HCT116 (cell line): Measurements from ENCODE around the gene TASP1.

Experiments
- ATF3 ChIP-seq: IDR thresholded peaks from 2 replicates; pipeline ENCODE4 v1.6.1; 2012
- CTCF ChIP-seq, 3 experiments: fragments of 200-600 bp in 1 of 3; sonication (generic) in 1 of 3; IDR thresholded peaks in 2 of 3; conservative IDR thresholded peaks in 1 of 3; 2 replicates each; pipeline ENCODE4 v1.5.1; 2012 to 2017; ENCODE audit warnings: low read depth in 2 of 3, low read length in 2 of 3, antibody characterized with exemption in 1 of 3, borderline replicate concordance in 1 of 3, control low read depth in 1 of 3, mild to moderate bottlenecking in 1 of 3, mixed read lengths in 1 of 3, mixed run types in 1 of 3, moderate library complexity in 1 of 3; ENCODE audit not compliant: insufficient read depth in 1 of 3
- EZH2 ChIP-seq: fragments of 200-600 bp; sonication (generic); IDR thresholded peaks from 2 replicates; pipeline ENCODE4 v1.6.1; 2017; ENCODE audit warnings: antibody characterized with exemption, mixed run types
- EZH2phosphoT487 ChIP-seq: fragments of 200-600 bp; IDR thresholded peaks from 2 replicates; pipeline ENCODE4 v1.6.1; 2018; ENCODE audit warnings: antibody characterized with exemption, borderline replicate concordance
- FOSL1 ChIP-seq: IDR thresholded peaks from 2 replicates; pipeline ENCODE4 v1.6.1; 2012; ENCODE audit warnings: low read depth
- POLR2A ChIP-seq: IDR thresholded peaks from 2 replicates; pipeline ENCODE4 v1.7.0; 2011; ENCODE audit warnings: borderline replicate concordance; ENCODE audit not compliant: insufficient read depth, insufficient read length; ENCODE audit errors: extremely low read depth
- POLR2AphosphoS5 ChIP-seq: IDR thresholded peaks from 2 replicates; pipeline ENCODE4 v1.6.1; 2011; ENCODE audit warnings: mild to moderate bottlenecking, low read depth, low read length, moderate library complexity
- RAD21 ChIP-seq: IDR thresholded peaks from 2 replicates; pipeline ENCODE4 v1.6.1; 2012; ENCODE audit warnings: low read depth, mild to moderate bottlenecking
- REST ChIP-seq: IDR thresholded peaks from 2 replicates; pipeline ENCODE4 v1.6.1; 2012; ENCODE audit warnings: low read depth
- SIN3A ChIP-seq: IDR thresholded peaks from 2 replicates; pipeline ENCODE4 v1.6.1; 2012; ENCODE audit warnings: low read depth
- SP1 ChIP-seq: IDR thresholded peaks from 2 replicates; pipeline ENCODE4 v1.6.1; 2012; ENCODE audit warnings: low read depth
- SRF ChIP-seq: IDR thresholded peaks from 2 replicates; pipeline ENCODE4 v1.6.1; 2012; ENCODE audit warnings: low read depth
- YY1 ChIP-seq: IDR thresholded peaks from 2 replicates; pipeline ENCODE4 v1.6.1; 2011; ENCODE audit warnings: low read length, low read depth, moderate library complexity, mild to moderate bottlenecking; ENCODE audit not compliant: insufficient replicate concordance; ENCODE audit errors: extremely low read depth

- no peak for TF ChIP-seq SP1
- no peak for TF ChIP-seq CTCF (IDR thresholded peaks at IDR 0.05 in 2 of 3, conservative IDR thresholded peaks at IDR 0.05 in 1 of 3; ENCODE audit: borderline replicate concordance in 1 of 3, insufficient read depth in 1 of 3, low read depth in 2 of 3, low read length in 2 of 3)
- no peak for TF ChIP-seq RAD21
- TF ChIP-seq REST, result no peak
- no peak for TF ChIP-seq EZH2
- no peak for TF ChIP-seq POLR2A
- TF ChIP-seq YY1, result no peak
- TF ChIP-seq ATF3, result no peak
- no peak for TF ChIP-seq POLR2AphosphoS5
- TF ChIP-seq EZH2phosphoT487, result no peak
- TF ChIP-seq SRF, result no peak
- no peak for TF ChIP-seq FOSL1
- TF ChIP-seq SIN3A, result no peak
Observed at GRCh38 chr20:13656721-13657368, 18.1 kb upstream of the TASP1 start.
